Measurements from ENCODE around the gene NTSR1.

- TF ChIP-seq EZH2 (IDR thresholded peaks at IDR 0.05; ENCODE audit: low read length, unreplicated experiment) = no peak
- TF ChIP-seq, protein P1, sequence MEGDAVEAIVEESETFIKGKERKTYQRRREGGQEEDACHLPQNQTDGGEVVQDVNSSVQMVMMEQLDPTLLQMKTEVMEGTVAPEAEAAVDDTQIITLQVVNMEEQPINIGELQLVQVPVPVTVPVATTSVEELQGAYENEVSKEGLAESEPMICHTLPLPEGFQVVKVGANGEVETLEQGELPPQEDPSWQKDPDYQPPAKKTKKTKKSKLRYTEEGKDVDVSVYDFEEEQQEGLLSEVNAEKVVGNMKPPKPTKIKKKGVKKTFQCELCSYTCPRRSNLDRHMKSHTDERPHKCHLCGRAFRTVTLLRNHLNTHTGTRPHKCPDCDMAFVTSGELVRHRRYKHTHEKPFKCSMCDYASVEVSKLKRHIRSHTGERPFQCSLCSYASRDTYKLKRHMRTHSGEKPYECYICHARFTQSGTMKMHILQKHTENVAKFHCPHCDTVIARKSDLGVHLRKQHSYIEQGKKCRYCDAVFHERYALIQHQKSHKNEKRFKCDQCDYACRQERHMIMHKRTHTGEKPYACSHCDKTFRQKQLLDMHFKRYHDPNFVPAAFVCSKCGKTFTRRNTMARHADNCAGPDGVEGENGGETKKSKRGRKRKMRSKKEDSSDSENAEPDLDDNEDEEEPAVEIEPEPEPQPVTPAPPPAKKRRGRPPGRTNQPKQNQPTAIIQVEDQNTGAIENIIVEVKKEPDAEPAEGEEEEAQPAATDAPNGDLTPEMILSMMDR (conservative IDR thresholded peaks at IDR 0.05; ENCODE audit: low read depth, low read length) = no peak
These were observed 78.7 kb downstream of the NTSR1 start for GRCh38 chr20:62787321-62787720.
